Liver (tissue), 2 donors: ENCODE measurements around the gene LAMA2.

Source experiments
- TF ChIP-seq, protein P1 (sequence below): IDR thresholded peaks from 2 replicates; pipeline ENCODE4 v1.6.1; 2016; ENCODE audit warnings: antibody characterized with exemption
- TF ChIP-seq, protein P2 (sequence below): fragments of 150-350 bp; IDR thresholded peaks from 2 replicates; pipeline ENCODE4 v1.5.1; 2017; ENCODE audit warnings: improper control_type of control experiment, low read depth, low read length; ENCODE audit not compliant: missing input control
- TF ChIP-seq, protein P3 (sequence below): IDR thresholded peaks from 2 replicates; pipeline ENCODE4 v1.6.1; 2016; ENCODE audit warnings: antibody characterized with exemption, mild to moderate bottlenecking
- donor health status: healthy.

DNA sequence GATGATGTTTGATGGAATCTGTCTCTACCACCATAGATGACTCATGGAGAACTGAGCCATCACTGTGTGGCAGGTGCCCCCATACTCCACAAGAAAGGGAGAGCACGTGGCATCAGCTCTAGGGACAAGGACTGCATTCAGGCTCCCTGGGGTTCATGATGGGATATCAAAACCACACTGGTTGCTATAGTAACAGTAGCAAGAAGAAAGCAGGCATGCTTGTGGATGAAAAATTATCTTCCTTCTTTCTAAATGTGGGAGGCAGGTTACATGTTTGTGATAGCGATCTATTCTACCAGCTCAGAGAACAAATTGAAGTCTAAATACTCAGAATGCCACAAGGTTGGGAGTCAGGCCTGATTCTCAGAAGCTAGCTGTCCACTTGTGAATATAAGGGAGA is 602.8 kb downstream of the LAMA2 start:
- TF ChIP-seq, protein P1, sequence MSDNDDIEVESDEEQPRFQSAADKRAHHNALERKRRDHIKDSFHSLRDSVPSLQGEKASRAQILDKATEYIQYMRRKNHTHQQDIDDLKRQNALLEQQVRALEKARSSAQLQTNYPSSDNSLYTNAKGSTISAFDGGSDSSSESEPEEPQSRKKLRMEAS: no peak
- TF ChIP-seq, protein P2, sequence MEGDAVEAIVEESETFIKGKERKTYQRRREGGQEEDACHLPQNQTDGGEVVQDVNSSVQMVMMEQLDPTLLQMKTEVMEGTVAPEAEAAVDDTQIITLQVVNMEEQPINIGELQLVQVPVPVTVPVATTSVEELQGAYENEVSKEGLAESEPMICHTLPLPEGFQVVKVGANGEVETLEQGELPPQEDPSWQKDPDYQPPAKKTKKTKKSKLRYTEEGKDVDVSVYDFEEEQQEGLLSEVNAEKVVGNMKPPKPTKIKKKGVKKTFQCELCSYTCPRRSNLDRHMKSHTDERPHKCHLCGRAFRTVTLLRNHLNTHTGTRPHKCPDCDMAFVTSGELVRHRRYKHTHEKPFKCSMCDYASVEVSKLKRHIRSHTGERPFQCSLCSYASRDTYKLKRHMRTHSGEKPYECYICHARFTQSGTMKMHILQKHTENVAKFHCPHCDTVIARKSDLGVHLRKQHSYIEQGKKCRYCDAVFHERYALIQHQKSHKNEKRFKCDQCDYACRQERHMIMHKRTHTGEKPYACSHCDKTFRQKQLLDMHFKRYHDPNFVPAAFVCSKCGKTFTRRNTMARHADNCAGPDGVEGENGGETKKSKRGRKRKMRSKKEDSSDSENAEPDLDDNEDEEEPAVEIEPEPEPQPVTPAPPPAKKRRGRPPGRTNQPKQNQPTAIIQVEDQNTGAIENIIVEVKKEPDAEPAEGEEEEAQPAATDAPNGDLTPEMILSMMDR: no peak
- TF ChIP-seq, protein P3, sequence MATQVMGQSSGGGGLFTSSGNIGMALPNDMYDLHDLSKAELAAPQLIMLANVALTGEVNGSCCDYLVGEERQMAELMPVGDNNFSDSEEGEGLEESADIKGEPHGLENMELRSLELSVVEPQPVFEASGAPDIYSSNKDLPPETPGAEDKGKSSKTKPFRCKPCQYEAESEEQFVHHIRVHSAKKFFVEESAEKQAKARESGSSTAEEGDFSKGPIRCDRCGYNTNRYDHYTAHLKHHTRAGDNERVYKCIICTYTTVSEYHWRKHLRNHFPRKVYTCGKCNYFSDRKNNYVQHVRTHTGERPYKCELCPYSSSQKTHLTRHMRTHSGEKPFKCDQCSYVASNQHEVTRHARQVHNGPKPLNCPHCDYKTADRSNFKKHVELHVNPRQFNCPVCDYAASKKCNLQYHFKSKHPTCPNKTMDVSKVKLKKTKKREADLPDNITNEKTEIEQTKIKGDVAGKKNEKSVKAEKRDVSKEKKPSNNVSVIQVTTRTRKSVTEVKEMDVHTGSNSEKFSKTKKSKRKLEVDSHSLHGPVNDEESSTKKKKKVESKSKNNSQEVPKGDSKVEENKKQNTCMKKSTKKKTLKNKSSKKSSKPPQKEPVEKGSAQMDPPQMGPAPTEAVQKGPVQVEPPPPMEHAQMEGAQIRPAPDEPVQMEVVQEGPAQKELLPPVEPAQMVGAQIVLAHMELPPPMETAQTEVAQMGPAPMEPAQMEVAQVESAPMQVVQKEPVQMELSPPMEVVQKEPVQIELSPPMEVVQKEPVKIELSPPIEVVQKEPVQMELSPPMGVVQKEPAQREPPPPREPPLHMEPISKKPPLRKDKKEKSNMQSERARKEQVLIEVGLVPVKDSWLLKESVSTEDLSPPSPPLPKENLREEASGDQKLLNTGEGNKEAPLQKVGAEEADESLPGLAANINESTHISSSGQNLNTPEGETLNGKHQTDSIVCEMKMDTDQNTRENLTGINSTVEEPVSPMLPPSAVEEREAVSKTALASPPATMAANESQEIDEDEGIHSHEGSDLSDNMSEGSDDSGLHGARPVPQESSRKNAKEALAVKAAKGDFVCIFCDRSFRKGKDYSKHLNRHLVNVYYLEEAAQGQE: no peak
